ENCODE measurements around the gene ZNF714. TPM values are rescaled to one million over a fixed set of nuclear protein-coding genes. Genes with fewer than 3 reads are reported as not detected.

Gene ZNF714
- total RNA-seq, 1 experiment from 2014 or later: 8.8 TPM

- CTCF ChIA-PET: no interaction called here
- POLR2A ChIA-PET (ENCODE audit: unreplicated experiment): no interaction called here
- H3K27ac ChIP-seq (ENCODE audit: low read length): no peak overlapping the region
- no peaks in the 10 kb centered on the region for H4K20me1 ChIP-seq (ENCODE audit: low read length)
- H3K4me2 ChIP-seq (ENCODE audit: low read length): no peak overlapping the region
- H3K79me2 ChIP-seq (ENCODE audit: low read length): no peaks in the 10 kb centered on the region
- H3K27me3 ChIP-seq (ENCODE audit: low read length): no peaks in the 10 kb centered on the region
- BruUV-seq (replicated peaks): no TSS peak
- no peak overlapping the region for H2AFZ ChIP-seq (ENCODE audit: low read length)
- DNase-seq (no peak), ATAC-seq (no peak)
- 0 out of 2 replicates have a peak, but pooled peaks cover 3% of the 10 kb centered on the region for H3K9me3 ChIP-seq (ENCODE audit: low read length)
- no peak overlapping the region for H3K9ac ChIP-seq (ENCODE audit: low read length)
- H3K4me1 ChIP-seq (ENCODE audit: insufficient read depth, low read length): no peaks in the 10 kb centered on the region
- intact Hi-C loops (cut with micrococcal nuclease): no loop called here
- H3K9me2 ChIP-seq (replicated peaks; ENCODE audit: low read length): no peaks in the 10 kb centered on the region
- no peaks in the 10 kb centered on the region for H3F3A ChIP-seq (ENCODE audit: low read length, unreplicated experiment)
- no peak for TF ChIP-seq EZH2 (IDR thresholded peaks at IDR 0.05; ENCODE audit: low read length, unreplicated experiment)
- no peak for TF ChIP-seq EZH2phosphoT487 (IDR thresholded peaks at IDR 0.05; ENCODE audit: borderline replicate concordance, low read length)
- no peak for TF ChIP-seq CTCF (conservative IDR thresholded peaks at IDR 0.05; ENCODE audit: low read depth, low read length)
- H3K36me3 ChIP-seq (ENCODE audit: low read depth, low read length): no peaks in the 10 kb centered on the region; the same call in 1 of the 2 replicates
- no peak overlapping the region for H3K4me3 ChIP-seq (ENCODE audit: low read length)
Observed at GRCh38 chr19:21127001-21127400, 45.0 kb downstream of the ZNF714 start.

GRCh38 chr19:21127898-21128297, 45.9 kb downstream of the ZNF714 start:
- ATAC-seq: no peak
- BruUV-seq (replicated peaks): no TSS peak
- POLR2A ChIA-PET (ENCODE audit: unreplicated experiment): no interaction called here

More at GRCh38 chr19:21127898-21128297, 45.9 kb downstream of the ZNF714 start:
- CTCF ChIA-PET: no interaction called here
- Histone ChIP-seq H3K79me2 (ENCODE audit: low read length) (no peaks in the 10 kb centered on the region), H3K4me1 (ENCODE audit: insufficient read depth, low read length) (no peaks in the 10 kb centered on the region), H3K9me2 (replicated peaks; ENCODE audit: low read length) (no peaks in the 10 kb centered on the region), H4K20me1 (ENCODE audit: low read length) (no peaks in the 10 kb centered on the region), H3K36me3 (ENCODE audit: low read depth, low read length) (no peaks in the 10 kb centered on the region; the same call in 1 of the 2 replicates), H3K27ac (ENCODE audit: low read length) (no peak overlapping the region), H3K9ac (ENCODE audit: low read length) (no peak overlapping the region), H3K27me3 (ENCODE audit: low read length) (no peaks in the 10 kb centered on the region), H3F3A (ENCODE audit: low read length, unreplicated experiment) (no peaks in the 10 kb centered on the region), H2AFZ (ENCODE audit: low read length) (no peak overlapping the region), H3K4me2 (ENCODE audit: low read length) (no peak overlapping the region), H3K4me3 (ENCODE audit: low read length) (no peak overlapping the region), H3K9me3 (ENCODE audit: low read length) (no peaks in the 10 kb centered on the region)
- no peak for DNase-seq
- TF ChIP-seq CTCF (conservative IDR thresholded peaks at IDR 0.05; ENCODE audit: low read depth, low read length) (no peak), EZH2 (IDR thresholded peaks at IDR 0.05; ENCODE audit: low read length, unreplicated experiment) (no peak)
- intact Hi-C loops (cut with micrococcal nuclease): no loop called here

All from PC-3 (cell line).